Middle frontal gyrus (tissue), 1 donor: Measurements from ENCODE around the gene DBNDD1.

Source experiments
- DNase-seq: peaks from one replicate; pipeline ENCODE4 v3.0.0-alpha.2; 2015; ENCODE audit warnings: low spot score; ENCODE audit errors: extremely low spot score

DBNDD1 gene

GRCh38 chr16:89962754-89963498, 56.3 kb downstream of the DBNDD1 start:
- DNase-seq, result no peak

GRCh38 chr16:89961920-89962319, 57.3 kb downstream of the DBNDD1 start:
- no peak for DNase-seq

GRCh38 chr16:89960966-89961365, 58.3 kb downstream of the DBNDD1 start:
- no peak for DNase-seq

- DNase-seq, result no peak
Measured at GRCh38 chr16:89958596-89958995, 60.7 kb downstream of the DBNDD1 start.

GRCh38 chr16:89958068-89958467, 61.2 kb downstream of the DBNDD1 start:
- DNase-seq, result no peak

- DNase-seq, result no peak
Measured at GRCh38 chr16:89957216-89957785, 62.0 kb downstream of the DBNDD1 start.

GRCh38 chr16:89956505-89957215, 62.6 kb downstream of the DBNDD1 start:
- no peak for DNase-seq

- no peak for DNase-seq
Measured at GRCh38 chr16:89955001-89955685, 64.1 kb downstream of the DBNDD1 start.
